HCT116 (cell line): ENCODE results near the gene ABR. TPM values are rescaled to one million over a fixed set of nuclear protein-coding genes. Genes with fewer than 3 reads are reported as not detected.

Source experiments
- ATAC-seq: fragments of 200-7000 bp; cut with Tn5 transposase; 2 replicates; pipeline ENCODE4 v1.9.1; 2020; ENCODE audit warnings: mild to moderate bottlenecking, moderate library complexity
- BruUV-seq: library from RNA; stranded (reverse); fragments of 400-500 nt; replicated peaks from 2 replicates; lab custom pipeline; 2021; lab: Mats Ljungman, UMichigan
- CTCF ChIA-PET: fragments of 300-600 bp; sonication (Branson Sonifier 250); formaldehyde crosslinking; loops from one replicate; lab custom pipeline; 2021; ENCODE audit warnings: antibody characterized with exemption; lab: Charles Lee
- POLR2A ChIA-PET: fragments of 300-600, 350-600 bp; sonication (Branson Sonifier 250); formaldehyde crosslinking; loops from one replicate; lab custom pipeline; 2021; ENCODE audit warnings: antibody characterized with exemption; lab: Charles Lee
- RAD21 ChIA-PET, 2 experiments: fragments of 300-600 bp; sonication (Branson Sonifier 250); formaldehyde crosslinking; loops; one replicate each; lab custom pipeline; 2023; ENCODE audit warnings: low total read pairs in 2 of 2; ENCODE audit not compliant: uncharacterized antibody in 2 of 2, unreplicated experiment in 2 of 2, low non-redundant PET in 1 of 2; lab: Charles Lee
- DNase-seq: peaks from one replicate; pipeline ENCODE4 v3.0.0-alpha.2; 2010; ENCODE audit warnings: low read depth, low spot score
- H2AFZ ChIP-seq: fragments of 200-600 bp; shearing (Covaris generic), sonication (generic); 2 replicates; pipeline ENCODE4 v1.6.1; 2017; ENCODE audit warnings: low read depth, mixed run types, mixed read lengths, antibody characterized with exemption, low read length; ENCODE audit not compliant: poor library complexity, severe bottlenecking
- H3K27ac ChIP-seq: 2 replicates; pipeline ENCODE4 v1.5.1; 2012; ENCODE audit warnings: low read depth, low read length
- H3K27me3 ChIP-seq: fragments of 200-600 bp; sonication (generic); 2 replicates; pipeline ENCODE4 v1.6.1; 2016; ENCODE audit warnings: mixed run types, low read length, mixed read lengths; ENCODE audit not compliant: insufficient read depth
- H3K36me3 ChIP-seq, 2 experiments: fragments of 200-500 bp in 1 of 2; fragments of 200-600 bp in 1 of 2; sonication (Bioruptor generic) in 1 of 2; sonication (generic) in 1 of 2; 2 replicates each; pipeline versions ENCODE4 v1.5.1 to v1.6.1; 2014 to 2016; ENCODE audit warnings: low read length in 2 of 2, inconsistent platforms in 1 of 2, mixed read lengths in 1 of 2, mixed run types in 1 of 2; ENCODE audit not compliant: insufficient read depth in 2 of 2, control insufficient read depth in 1 of 2
- H3K4me1 ChIP-seq, 2 experiments: fragments of 200-600 bp in 1 of 2; sonication (generic) in 1 of 2; 2 replicates each; pipeline versions ENCODE4 v1.5.1 to v1.6.1; 2012 to 2017; ENCODE audit warnings: low read length in 2 of 2, inconsistent platforms in 1 of 2, mild to moderate bottlenecking in 1 of 2, mixed read lengths in 1 of 2, mixed run types in 1 of 2, moderate library complexity in 1 of 2; ENCODE audit not compliant: insufficient read depth in 2 of 2, control insufficient read depth in 1 of 2
- H3K4me2 ChIP-seq: fragments of 200-600 bp; sonication (generic); 2 replicates; pipeline ENCODE4 v1.6.1; 2017; ENCODE audit warnings: mixed run types, low read length, mixed read lengths
- H3K4me3 ChIP-seq, 2 experiments: fragments of 200-600 bp in 1 of 2; sonication (generic) in 1 of 2; replicated peaks in 1 of 2; 2 replicates each; pipeline ENCODE4 v1.5.1; 2011 to 2016; ENCODE audit warnings: low read length in 2 of 2, control low read depth in 1 of 2, low read depth in 1 of 2, mild to moderate bottlenecking in 1 of 2, mixed read lengths in 1 of 2, mixed run types in 1 of 2
- H3K79me2 ChIP-seq: fragments of 200-600 bp; sonication (generic); 2 replicates; pipeline ENCODE4 v1.6.1; 2017; ENCODE audit warnings: mild to moderate bottlenecking, mixed run types, low read length, moderate library complexity, mixed read lengths; ENCODE audit not compliant: insufficient read depth
- H3K9ac ChIP-seq: fragments of 200-600 bp; sonication (generic); 2 replicates; pipeline ENCODE4 v1.6.1; 2016; ENCODE audit warnings: low read length, mixed read lengths
- H3K9me2 ChIP-seq: fragments of 200-600 bp; sonication (generic), shearing (Covaris generic); 2 replicates; pipeline ENCODE4 v1.6.1; 2017; ENCODE audit warnings: mixed run types, mild to moderate bottlenecking, moderate library complexity; ENCODE audit not compliant: insufficient read depth
- H3K9me3 ChIP-seq, 2 experiments: fragments of 200-500 bp in 1 of 2; fragments of 200-600 bp in 1 of 2; sonication (Bioruptor generic) in 1 of 2; sonication (generic) in 1 of 2; 2 replicates each; pipeline ENCODE4 v1.6.1; 2014 to 2017; ENCODE audit warnings: low read length in 2 of 2, mixed read lengths in 2 of 2, inconsistent platforms in 1 of 2, low read depth in 1 of 2, mild to moderate bottlenecking in 1 of 2, mixed run types in 1 of 2, moderate library complexity in 1 of 2; ENCODE audit not compliant: control insufficient read depth in 1 of 2, insufficient read depth in 1 of 2
- H4K20me1 ChIP-seq: fragments of 200-600 bp; sonication (generic), shearing (Covaris generic); 2 replicates; pipeline ENCODE4 v1.6.1; 2017; ENCODE audit warnings: mixed run types, mild to moderate bottlenecking, moderate library complexity; ENCODE audit not compliant: insufficient read depth
- CBX3 ChIP-seq: IDR thresholded peaks from 2 replicates; pipeline ENCODE4 v1.6.1; 2012; ENCODE audit warnings: low read depth
- EGR1 ChIP-seq: IDR thresholded peaks from 2 replicates; pipeline ENCODE4 v1.6.1; 2012; ENCODE audit warnings: low read depth
- FOSL1 ChIP-seq: IDR thresholded peaks from 2 replicates; pipeline ENCODE4 v1.6.1; 2012; ENCODE audit warnings: low read depth
- POLR2AphosphoS5 ChIP-seq: IDR thresholded peaks from 2 replicates; pipeline ENCODE4 v1.6.1; 2011; ENCODE audit warnings: mild to moderate bottlenecking, low read depth, low read length, moderate library complexity
- RAD21 ChIP-seq: IDR thresholded peaks from 2 replicates; pipeline ENCODE4 v1.6.1; 2012; ENCODE audit warnings: low read depth, mild to moderate bottlenecking
- SP1 ChIP-seq: IDR thresholded peaks from 2 replicates; pipeline ENCODE4 v1.6.1; 2012; ENCODE audit warnings: low read depth
- SRF ChIP-seq: IDR thresholded peaks from 2 replicates; pipeline ENCODE4 v1.6.1; 2012; ENCODE audit warnings: low read depth
- YY1 ChIP-seq: IDR thresholded peaks from 2 replicates; pipeline ENCODE4 v1.6.1; 2011; ENCODE audit warnings: low read length, low read depth, moderate library complexity, mild to moderate bottlenecking; ENCODE audit not compliant: insufficient replicate concordance; ENCODE audit errors: extremely low read depth
- ZFX ChIP-seq: fragments of 450-650 bp; IDR thresholded peaks from 2 replicates; pipeline ENCODE4 v1.6.1; 2017
- intact Hi-C: fragments of 100-400 bp; cut with micrococcal nuclease; formaldehyde crosslinking; loops from 2 replicates; pipeline ENCODE4 v1.10.0; 2022
- total RNA-seq: library from RNA; stranded (reverse); gene quantifications from one replicate; pipeline ENCODE4 v1.2.1, GENCODE V29; 2021; ENCODE audit not compliant: unreplicated experiment
- TF ChIP-seq, protein P1 (sequence below): IDR thresholded peaks from 2 replicates; pipeline ENCODE4 v1.6.1; 2012; ENCODE audit warnings: low read depth
- TF ChIP-seq, protein P2 (sequence below): IDR thresholded peaks from 2 replicates; pipeline ENCODE4 v1.6.1; 2012
- TF ChIP-seq, protein P3 (sequence below): IDR thresholded peaks from 2 replicates; pipeline ENCODE4 v1.6.1; 2011; ENCODE audit warnings: mild to moderate bottlenecking, low read length, moderate library complexity; ENCODE audit not compliant: insufficient replicate concordance; ENCODE audit errors: extremely low read depth
- TF ChIP-seq, protein P4 (sequence below), 3 experiments: fragments of 200-600 bp in 1 of 3; sonication (generic) in 1 of 3; IDR thresholded peaks in 2 of 3; conservative IDR thresholded peaks in 1 of 3; 2 replicates each; pipeline ENCODE4 v1.5.1; 2012 to 2017; ENCODE audit warnings: low read depth in 2 of 3, low read length in 2 of 3, antibody characterized with exemption in 1 of 3, borderline replicate concordance in 1 of 3, control low read depth in 1 of 3, mild to moderate bottlenecking in 1 of 3, mixed read lengths in 1 of 3, mixed run types in 1 of 3, moderate library complexity in 1 of 3; ENCODE audit not compliant: insufficient read depth in 1 of 3

The ABR gene
- total RNA-seq, 1 experiment from 2014 or later = 58.5 TPM

DNA sequence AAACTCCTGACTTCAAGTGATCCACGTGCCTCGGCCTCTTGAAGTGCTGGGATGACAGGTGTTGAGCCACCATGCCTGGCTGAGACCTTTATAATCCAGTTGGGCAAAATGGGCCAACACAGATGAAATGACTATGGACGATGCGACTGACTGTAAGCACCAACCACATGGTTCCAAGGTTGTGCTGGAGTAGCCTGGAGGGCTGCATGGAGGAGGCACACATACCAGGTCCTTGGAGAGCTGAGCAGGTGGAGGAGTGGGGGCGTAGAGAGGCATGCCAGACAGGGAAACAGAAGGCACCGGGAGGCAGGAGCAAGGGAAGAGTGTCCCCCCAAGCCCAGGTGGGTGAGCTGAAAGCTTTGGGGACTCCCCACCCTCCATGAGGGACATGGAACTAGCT lies 85.2 kb downstream of the ABR start:
- ChIA-PET RAD21 (no interaction called here), POLR2A (no interaction called here)
- no TSS peak for BruUV-seq
- no peak overlapping the region for H3K9ac ChIP-seq
- H3K4me3 ChIP-seq = no peak overlapping the region
- H3K9me3 ChIP-seq = no peaks in the 10 kb centered on the region
- no peaks in the 10 kb centered on the region for H3K9me2 ChIP-seq
- H3K36me3 ChIP-seq = peaks cover 0 to 3% of the 10 kb centered on the region in 2 experiments; a peak in 1 of 4 replicates
- no peak overlapping the region for H3K4me2 ChIP-seq
- ATAC-seq = no peak
- TF ChIP-seq POLR2AphosphoS5 (no peak), YY1 (no peak), SRF (no peak), EGR1 (no peak), ZFX (no peak), CBX3 (no peak), SP1 (no peak), FOSL1 (no peak), RAD21 (no peak)
- TF ChIP-seq, protein P1, sequence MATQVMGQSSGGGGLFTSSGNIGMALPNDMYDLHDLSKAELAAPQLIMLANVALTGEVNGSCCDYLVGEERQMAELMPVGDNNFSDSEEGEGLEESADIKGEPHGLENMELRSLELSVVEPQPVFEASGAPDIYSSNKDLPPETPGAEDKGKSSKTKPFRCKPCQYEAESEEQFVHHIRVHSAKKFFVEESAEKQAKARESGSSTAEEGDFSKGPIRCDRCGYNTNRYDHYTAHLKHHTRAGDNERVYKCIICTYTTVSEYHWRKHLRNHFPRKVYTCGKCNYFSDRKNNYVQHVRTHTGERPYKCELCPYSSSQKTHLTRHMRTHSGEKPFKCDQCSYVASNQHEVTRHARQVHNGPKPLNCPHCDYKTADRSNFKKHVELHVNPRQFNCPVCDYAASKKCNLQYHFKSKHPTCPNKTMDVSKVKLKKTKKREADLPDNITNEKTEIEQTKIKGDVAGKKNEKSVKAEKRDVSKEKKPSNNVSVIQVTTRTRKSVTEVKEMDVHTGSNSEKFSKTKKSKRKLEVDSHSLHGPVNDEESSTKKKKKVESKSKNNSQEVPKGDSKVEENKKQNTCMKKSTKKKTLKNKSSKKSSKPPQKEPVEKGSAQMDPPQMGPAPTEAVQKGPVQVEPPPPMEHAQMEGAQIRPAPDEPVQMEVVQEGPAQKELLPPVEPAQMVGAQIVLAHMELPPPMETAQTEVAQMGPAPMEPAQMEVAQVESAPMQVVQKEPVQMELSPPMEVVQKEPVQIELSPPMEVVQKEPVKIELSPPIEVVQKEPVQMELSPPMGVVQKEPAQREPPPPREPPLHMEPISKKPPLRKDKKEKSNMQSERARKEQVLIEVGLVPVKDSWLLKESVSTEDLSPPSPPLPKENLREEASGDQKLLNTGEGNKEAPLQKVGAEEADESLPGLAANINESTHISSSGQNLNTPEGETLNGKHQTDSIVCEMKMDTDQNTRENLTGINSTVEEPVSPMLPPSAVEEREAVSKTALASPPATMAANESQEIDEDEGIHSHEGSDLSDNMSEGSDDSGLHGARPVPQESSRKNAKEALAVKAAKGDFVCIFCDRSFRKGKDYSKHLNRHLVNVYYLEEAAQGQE = no peak
- TF ChIP-seq, protein P2, sequence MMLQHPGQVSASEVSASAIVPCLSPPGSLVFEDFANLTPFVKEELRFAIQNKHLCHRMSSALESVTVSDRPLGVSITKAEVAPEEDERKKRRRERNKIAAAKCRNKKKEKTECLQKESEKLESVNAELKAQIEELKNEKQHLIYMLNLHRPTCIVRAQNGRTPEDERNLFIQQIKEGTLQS = no peak
- TF ChIP-seq, protein P3, sequence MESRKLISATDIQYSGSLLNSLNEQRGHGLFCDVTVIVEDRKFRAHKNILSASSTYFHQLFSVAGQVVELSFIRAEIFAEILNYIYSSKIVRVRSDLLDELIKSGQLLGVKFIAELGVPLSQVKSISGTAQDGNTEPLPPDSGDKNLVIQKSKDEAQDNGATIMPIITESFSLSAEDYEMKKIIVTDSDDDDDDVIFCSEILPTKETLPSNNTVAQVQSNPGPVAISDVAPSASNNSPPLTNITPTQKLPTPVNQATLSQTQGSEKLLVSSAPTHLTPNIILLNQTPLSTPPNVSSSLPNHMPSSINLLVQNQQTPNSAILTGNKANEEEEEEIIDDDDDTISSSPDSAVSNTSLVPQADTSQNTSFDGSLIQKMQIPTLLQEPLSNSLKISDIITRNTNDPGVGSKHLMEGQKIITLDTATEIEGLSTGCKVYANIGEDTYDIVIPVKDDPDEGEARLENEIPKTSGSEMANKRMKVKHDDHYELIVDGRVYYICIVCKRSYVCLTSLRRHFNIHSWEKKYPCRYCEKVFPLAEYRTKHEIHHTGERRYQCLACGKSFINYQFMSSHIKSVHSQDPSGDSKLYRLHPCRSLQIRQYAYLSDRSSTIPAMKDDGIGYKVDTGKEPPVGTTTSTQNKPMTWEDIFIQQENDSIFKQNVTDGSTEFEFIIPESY = no peak
- TF ChIP-seq, protein P4, sequence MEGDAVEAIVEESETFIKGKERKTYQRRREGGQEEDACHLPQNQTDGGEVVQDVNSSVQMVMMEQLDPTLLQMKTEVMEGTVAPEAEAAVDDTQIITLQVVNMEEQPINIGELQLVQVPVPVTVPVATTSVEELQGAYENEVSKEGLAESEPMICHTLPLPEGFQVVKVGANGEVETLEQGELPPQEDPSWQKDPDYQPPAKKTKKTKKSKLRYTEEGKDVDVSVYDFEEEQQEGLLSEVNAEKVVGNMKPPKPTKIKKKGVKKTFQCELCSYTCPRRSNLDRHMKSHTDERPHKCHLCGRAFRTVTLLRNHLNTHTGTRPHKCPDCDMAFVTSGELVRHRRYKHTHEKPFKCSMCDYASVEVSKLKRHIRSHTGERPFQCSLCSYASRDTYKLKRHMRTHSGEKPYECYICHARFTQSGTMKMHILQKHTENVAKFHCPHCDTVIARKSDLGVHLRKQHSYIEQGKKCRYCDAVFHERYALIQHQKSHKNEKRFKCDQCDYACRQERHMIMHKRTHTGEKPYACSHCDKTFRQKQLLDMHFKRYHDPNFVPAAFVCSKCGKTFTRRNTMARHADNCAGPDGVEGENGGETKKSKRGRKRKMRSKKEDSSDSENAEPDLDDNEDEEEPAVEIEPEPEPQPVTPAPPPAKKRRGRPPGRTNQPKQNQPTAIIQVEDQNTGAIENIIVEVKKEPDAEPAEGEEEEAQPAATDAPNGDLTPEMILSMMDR (IDR thresholded peaks at IDR 0.05 in 2 of 3, conservative IDR thresholded peaks at IDR 0.05 in 1 of 3; ENCODE audit: borderline replicate concordance in 1 of 3, insufficient read depth in 1 of 3, low read depth in 2 of 3, low read length in 2 of 3) = no peak
- TF ChIP-seq, all 23 proteins: peak for 0
- intact Hi-C loops = no loop called here
- CTCF ChIA-PET = no interaction called here
- Histone ChIP-seq H4K20me1 (no peaks in the 10 kb centered on the region), H3K4me1 (no peaks in the 10 kb centered on the region; a peak in 1 of 4 replicates), H3K27ac (no peak overlapping the region), H3K27me3 (no peaks in the 10 kb centered on the region), H2AFZ (no peak overlapping the region), H3K79me2 (no peaks in the 10 kb centered on the region)
- DNase-seq = no peak
